SK-N-SH treated with all-trans-retinoic acid at 6 μM for 48 hours (cell line): Measurements from ENCODE around the gene GTF2A1.

Source experiments
- ATAC-seq: fragments of 200-7000 bp; cut with Tn5 transposase; 3 replicates; pipeline ENCODE4 v1.9.1; 2020; ENCODE audit warnings: mild to moderate bottlenecking, moderate library complexity
- BACH2 ChIP-seq: fragments of 250-450 bp; sonication (Bioruptor Pico); IDR thresholded peaks from 2 replicates; pipeline ENCODE4 v1.9.0; 2021; ENCODE audit warnings: mild to moderate bottlenecking, borderline replicate concordance
- CSDC2 ChIP-seq: fragments of 250-450 bp; sonication (Bioruptor Pico); IDR thresholded peaks from 2 replicates; pipeline ENCODE4 v1.5.0; 2020; ENCODE audit warnings: mild to moderate bottlenecking, moderate library complexity
- ESRRG ChIP-seq: fragments of 250-450 bp; sonication (Bioruptor Pico); IDR thresholded peaks from 2 replicates; pipeline ENCODE4 v1.6.1; 2021; ENCODE audit warnings: mild to moderate bottlenecking
- ISL1 ChIP-seq: fragments of 250-450 bp; sonication (Bioruptor Pico); IDR thresholded peaks from 2 replicates; pipeline ENCODE4 v2.1.2; 2022; ENCODE audit warnings: mild to moderate bottlenecking, moderate library complexity
- OSR1 ChIP-seq: fragments of 250-450 bp; sonication (Bioruptor Pico); IDR thresholded peaks from 2 replicates; pipeline ENCODE4 v1.8.0; 2022; ENCODE audit warnings: moderate library complexity, mild to moderate bottlenecking, inconsistent platforms
- RARB ChIP-seq: fragments of 250-450 bp; sonication (Bioruptor Pico); IDR thresholded peaks from 2 replicates; pipeline ENCODE4 v1.8.0; 2021; ENCODE audit warnings: mild to moderate bottlenecking, moderate library complexity
- SNAI2 ChIP-seq: fragments of 250-450 bp; sonication (Bioruptor Pico); IDR thresholded peaks from 2 replicates; pipeline ENCODE4 v1.5.0; 2020; ENCODE audit warnings: mild to moderate bottlenecking, moderate library complexity
- TCF4 ChIP-seq: fragments of 250-450 bp; sonication (Bioruptor Pico); IDR thresholded peaks from 2 replicates; pipeline ENCODE4 v1.8.0; 2021; ENCODE audit warnings: mild to moderate bottlenecking, moderate library complexity, borderline replicate concordance
- ZC3H10 ChIP-seq: fragments of 250-450 bp; sonication (Bioruptor Pico); IDR thresholded peaks from 2 replicates; pipeline ENCODE4 v1.5.1; 2021; ENCODE audit warnings: mild to moderate bottlenecking, moderate library complexity
- ZFP3 ChIP-seq: fragments of 250-450 bp; sonication (Bioruptor Pico); IDR thresholded peaks from 2 replicates; pipeline ENCODE4 v1.5.0; 2020; ENCODE audit warnings: mild to moderate bottlenecking, moderate library complexity
- ZFP30 ChIP-seq: fragments of 450-650 bp; formaldehyde crosslinking; IDR thresholded peaks from 2 replicates; pipeline ENCODE4 v1.5.0; 2022; ENCODE audit warnings: mild to moderate bottlenecking, moderate library complexity
- ZNF8 ChIP-seq: fragments of 450-650 bp; formaldehyde crosslinking; IDR thresholded peaks from 2 replicates; pipeline ENCODE4 v1.5.0; 2020; ENCODE audit warnings: mild to moderate bottlenecking, moderate library complexity
- TF ChIP-seq, protein P1 (sequence below): fragments of 250-450 bp; sonication (Bioruptor Pico); IDR thresholded peaks from 2 replicates; pipeline ENCODE4 v1.8.0; 2020; ENCODE audit warnings: mild to moderate bottlenecking, moderate library complexity, borderline replicate concordance
- TF ChIP-seq, protein P2 (sequence below): fragments of 250-450 bp; sonication (Bioruptor Pico); IDR thresholded peaks from 2 replicates; pipeline ENCODE4 v1.8.0; 2021; ENCODE audit warnings: low read depth, mild to moderate bottlenecking, moderate library complexity, borderline replicate concordance
- TF ChIP-seq, protein P3 (sequence below): fragments of 250-450 bp; sonication (Bioruptor Pico); IDR thresholded peaks from 2 replicates; pipeline ENCODE4 v1.5.0; 2020; ENCODE audit warnings: mild to moderate bottlenecking, moderate library complexity

The GTF2A1 gene

DNA sequence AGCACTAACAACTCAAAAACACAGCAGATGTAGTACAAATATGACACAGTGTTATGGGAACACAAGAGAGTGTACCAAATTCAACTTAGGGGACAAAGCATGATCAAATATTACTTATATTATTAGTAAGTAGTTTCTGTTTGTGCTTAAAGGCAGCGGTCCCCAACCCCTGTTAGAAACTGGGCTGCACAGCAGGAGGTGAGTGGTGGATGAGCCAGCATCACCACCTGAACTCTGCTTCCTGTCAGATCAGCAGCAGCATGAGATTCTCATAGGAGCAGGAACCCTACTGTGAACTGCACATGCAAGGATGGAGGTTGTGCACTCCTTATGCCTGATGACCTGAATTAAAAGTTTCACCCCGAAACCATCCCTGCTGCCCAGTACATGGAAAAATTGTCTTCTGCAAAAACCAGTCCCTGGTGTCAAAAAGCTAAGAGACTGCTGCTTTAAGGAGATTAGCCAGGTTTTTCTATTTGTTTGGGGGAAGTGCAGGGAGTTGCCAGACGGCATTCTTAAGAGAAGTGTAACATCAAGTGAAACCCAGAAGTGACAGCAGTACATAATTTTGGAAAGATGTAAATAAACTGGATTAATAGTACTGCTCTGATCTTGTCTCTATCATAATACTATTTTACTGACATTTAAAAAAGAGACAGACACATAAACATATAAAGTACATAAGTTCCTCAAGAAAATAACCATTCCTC lies 26.7 kb downstream of the GTF2A1 start:
- no peak for ATAC-seq
- TF ChIP-seq OSR1 (CRISPR knock-in tag) (no peak), TCF4 (CRISPR knock-in tag) (no peak), ZNF8 (no peak), ESRRG (CRISPR knock-in tag) (no peak), ZFP3 (CRISPR knock-in tag) (no peak), CSDC2 (no peak)
- TF ChIP-seq, all 23 proteins: peak for 0

DNA sequence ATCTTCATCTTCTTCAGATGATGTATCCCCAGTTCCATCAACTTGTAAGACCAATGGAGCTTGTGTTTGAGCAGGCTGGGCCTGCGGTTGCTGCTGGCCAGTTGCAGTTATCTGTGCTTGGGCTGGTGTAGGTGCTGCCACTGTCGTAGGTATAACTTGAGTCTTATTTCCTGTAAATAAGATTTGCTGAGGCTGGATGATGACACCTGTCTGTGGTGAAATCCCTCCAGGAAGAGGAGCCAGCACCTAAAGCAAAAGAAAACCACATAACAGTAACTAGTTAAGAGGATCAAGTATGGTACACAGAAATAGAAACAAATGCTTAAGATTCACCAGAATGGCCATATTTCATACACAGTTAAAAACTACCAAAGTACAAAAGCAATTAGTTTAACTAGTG lies 28.2 kb downstream of the GTF2A1 start:
- ATAC-seq: no peak
- TF ChIP-seq TCF4 (CRISPR knock-in tag): no peak
- no peak for TF ChIP-seq ZC3H10 (CRISPR knock-in tag)
- TF ChIP-seq OSR1 (CRISPR knock-in tag): no peak
- TF ChIP-seq, all 23 proteins: peak for 0

DNA sequence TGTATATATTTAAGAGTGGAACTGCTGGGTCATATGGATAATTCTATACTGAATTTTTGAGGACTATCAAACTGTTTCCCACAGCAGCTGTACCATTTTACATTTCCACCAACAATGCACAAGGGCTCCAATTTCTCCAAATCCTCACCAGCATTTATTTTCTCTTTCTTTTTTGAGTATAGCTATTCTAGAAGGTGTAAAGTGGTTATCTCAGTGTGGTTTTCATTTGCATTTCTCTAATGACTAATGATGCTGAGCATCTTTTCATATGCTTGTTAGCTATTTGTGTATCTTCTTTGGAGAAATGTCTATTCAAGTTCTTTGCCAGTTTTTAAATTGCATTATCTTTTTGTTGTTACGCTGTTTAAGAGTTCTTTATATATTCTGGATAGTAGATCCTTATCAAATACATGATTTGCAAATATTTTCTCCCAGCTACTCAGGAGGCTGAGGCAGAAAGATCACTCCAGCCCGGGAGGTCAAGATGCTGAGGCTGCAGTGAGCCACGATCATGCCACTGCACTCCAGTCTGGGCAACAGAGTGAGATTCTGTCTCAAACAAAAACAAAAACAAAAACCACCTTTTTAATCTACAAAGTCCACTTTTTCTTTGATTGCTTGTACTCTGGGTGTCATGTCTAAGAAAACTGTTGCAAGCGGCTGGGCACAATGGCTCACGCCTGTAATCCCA lies 32.8 kb downstream of the GTF2A1 start:
- TF ChIP-seq, protein P1, sequence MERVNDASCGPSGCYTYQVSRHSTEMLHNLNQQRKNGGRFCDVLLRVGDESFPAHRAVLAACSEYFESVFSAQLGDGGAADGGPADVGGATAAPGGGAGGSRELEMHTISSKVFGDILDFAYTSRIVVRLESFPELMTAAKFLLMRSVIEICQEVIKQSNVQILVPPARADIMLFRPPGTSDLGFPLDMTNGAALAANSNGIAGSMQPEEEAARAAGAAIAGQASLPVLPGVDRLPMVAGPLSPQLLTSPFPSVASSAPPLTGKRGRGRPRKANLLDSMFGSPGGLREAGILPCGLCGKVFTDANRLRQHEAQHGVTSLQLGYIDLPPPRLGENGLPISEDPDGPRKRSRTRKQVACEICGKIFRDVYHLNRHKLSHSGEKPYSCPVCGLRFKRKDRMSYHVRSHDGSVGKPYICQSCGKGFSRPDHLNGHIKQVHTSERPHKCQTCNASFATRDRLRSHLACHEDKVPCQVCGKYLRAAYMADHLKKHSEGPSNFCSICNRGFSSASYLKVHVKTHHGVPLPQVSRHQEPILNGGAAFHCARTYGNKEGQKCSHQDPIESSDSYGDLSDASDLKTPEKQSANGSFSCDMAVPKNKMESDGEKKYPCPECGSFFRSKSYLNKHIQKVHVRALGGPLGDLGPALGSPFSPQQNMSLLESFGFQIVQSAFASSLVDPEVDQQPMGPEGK (CRISPR knock-in tag): no peak
- no peak for TF ChIP-seq ZFP3 (CRISPR knock-in tag)
- no peak for TF ChIP-seq ESRRG (CRISPR knock-in tag)
- TF ChIP-seq ZC3H10 (CRISPR knock-in tag): no peak
- no peak for ATAC-seq

DNA sequence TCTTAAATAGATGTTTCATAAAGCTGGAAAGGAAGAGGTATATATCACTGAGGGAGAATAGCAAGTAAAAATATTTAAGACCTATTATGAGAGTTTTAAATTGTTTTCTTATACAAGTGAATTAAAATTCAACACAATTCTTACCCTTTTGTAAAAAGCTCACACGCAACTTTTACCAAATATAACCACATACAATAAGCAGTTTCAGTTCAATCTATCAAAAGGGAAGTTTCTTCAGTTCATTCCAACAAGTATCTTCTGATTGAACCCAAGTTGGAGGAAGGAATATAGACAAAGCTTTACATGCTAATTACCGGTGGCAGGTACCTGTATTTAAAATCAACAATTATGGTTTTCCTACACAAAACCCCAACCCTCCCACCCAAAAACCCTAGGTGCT lies 41.1 kb downstream of the GTF2A1 start:
- TF ChIP-seq, protein P2, sequence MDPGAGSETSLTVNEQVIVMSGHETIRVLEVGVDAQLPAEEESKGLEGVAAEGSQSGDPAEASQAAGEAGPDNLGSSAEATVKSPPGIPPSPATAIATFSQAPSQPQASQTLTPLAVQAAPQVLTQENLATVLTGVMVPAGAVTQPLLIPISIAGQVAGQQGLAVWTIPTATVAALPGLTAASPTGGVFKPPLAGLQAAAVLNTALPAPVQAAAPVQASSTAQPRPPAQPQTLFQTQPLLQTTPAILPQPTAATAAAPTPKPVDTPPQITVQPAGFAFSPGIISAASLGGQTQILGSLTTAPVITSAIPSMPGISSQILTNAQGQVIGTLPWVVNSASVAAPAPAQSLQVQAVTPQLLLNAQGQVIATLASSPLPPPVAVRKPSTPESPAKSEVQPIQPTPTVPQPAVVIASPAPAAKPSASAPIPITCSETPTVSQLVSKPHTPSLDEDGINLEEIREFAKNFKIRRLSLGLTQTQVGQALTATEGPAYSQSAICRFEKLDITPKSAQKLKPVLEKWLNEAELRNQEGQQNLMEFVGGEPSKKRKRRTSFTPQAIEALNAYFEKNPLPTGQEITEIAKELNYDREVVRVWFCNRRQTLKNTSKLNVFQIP (CRISPR knock-in tag): no peak
- TF ChIP-seq SNAI2 (CRISPR knock-in tag) (no peak), RARB (CRISPR knock-in tag) (no peak), ZFP30 (CRISPR knock-in tag) (no peak)
- ATAC-seq: no peak

DNA sequence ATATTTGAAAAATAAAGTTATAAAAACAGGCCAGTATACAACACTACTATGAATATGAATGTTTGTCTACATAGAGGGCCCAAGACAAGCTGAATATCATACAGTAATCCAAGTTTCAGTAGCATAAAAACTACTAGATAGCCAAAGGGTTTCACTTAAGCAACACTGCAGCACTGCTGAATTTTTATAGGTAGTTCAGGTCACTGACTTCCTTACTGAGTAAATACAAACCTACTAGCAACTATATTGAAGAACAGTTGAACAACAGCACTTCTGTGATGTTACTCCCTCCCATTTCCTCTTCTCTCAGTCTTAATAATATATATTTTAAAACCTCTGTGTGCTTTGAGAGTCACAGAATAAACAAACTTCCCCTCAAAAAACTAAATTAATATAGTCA lies 42.7 kb downstream of the GTF2A1 start:
- no peak for ATAC-seq
- TF ChIP-seq TCF4 (CRISPR knock-in tag): no peak
- no peak for TF ChIP-seq BACH2 (CRISPR knock-in tag)

DNA sequence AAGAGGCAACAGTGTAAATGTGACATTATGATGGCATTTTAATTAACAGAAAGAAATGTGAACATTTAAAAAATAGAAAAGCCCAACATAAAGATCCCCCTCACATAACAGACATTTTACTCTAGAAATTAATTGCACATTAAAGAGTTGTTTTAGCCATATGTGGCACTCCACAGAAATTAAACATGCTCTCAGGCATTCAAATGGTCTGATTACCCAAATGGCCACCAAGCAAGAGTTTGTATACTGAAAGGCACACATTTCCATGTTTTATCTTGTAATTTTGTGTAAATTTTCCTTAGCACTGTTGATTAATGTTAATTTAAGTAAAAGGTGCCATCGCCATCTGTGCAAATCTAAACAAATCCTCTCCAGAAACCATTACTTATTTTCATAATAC lies 43.5 kb downstream of the GTF2A1 start:
- TF ChIP-seq, protein P3, sequence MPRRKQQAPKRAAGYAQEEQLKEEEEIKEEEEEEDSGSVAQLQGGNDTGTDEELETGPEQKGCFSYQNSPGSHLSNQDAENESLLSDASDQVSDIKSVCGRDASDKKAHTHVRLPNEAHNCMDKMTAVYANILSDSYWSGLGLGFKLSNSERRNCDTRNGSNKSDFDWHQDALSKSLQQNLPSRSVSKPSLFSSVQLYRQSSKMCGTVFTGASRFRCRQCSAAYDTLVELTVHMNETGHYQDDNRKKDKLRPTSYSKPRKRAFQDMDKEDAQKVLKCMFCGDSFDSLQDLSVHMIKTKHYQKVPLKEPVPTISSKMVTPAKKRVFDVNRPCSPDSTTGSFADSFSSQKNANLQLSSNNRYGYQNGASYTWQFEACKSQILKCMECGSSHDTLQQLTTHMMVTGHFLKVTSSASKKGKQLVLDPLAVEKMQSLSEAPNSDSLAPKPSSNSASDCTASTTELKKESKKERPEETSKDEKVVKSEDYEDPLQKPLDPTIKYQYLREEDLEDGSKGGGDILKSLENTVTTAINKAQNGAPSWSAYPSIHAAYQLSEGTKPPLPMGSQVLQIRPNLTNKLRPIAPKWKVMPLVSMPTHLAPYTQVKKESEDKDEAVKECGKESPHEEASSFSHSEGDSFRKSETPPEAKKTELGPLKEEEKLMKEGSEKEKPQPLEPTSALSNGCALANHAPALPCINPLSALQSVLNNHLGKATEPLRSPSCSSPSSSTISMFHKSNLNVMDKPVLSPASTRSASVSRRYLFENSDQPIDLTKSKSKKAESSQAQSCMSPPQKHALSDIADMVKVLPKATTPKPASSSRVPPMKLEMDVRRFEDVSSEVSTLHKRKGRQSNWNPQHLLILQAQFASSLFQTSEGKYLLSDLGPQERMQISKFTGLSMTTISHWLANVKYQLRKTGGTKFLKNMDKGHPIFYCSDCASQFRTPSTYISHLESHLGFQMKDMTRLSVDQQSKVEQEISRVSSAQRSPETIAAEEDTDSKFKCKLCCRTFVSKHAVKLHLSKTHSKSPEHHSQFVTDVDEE (CRISPR knock-in tag): no peak
- TF ChIP-seq CSDC2 (no peak), ZFP3 (CRISPR knock-in tag) (no peak), ISL1 (no peak), ZFP30 (CRISPR knock-in tag) (no peak)
- TF ChIP-seq, protein P1 (CRISPR knock-in tag): no peak
- no peak for ATAC-seq
